Measurements from ENCODE around the gene OR2S2. TPM values are rescaled to one million over a fixed set of nuclear protein-coding genes. Genes with fewer than 3 reads are reported as not detected.
"Not testable (repeated sequence)": the region's sequence is repeated elsewhere in the genome, so short reads cannot be mapped to it uniquely, and the experiment has no call there.

OR2S2 gene
- total RNA-seq, 1 experiment from 2014 or later, result not detected

DNA sequence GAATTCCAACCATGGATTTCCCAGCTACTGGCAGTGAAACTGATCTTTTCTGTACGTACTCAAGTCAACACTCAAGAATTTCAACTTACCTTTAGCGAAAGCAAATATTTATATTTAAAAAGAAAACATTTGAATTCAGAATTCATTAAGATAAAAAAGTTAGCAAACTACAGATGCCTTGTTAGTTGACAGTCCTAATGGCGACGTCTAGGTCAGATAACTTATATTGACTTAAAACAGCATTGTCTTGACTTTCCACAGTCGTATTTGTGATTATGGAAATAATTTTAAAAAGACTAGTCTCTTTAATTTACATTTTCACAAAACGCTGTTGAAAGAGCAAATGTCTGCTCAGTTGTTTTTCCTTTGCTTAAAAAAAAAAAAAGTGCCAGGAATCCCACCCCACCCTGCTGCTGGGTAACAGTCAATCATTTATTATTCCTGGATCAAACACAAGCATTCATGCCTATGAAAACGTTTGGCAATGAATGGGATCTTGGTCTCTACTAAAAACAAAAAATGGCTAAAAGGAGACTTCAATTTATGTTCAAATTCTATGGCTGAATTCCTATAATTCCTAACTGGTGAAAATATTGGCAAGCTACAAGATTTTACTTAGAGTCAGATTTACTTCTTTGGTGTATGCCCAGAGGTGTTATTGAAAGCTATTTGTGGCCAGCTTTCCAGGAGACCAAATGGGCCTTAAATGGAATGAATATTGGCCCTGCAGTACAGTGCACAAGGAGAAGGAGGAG is 22.0 kb downstream of the OR2S2 start (continued):
- TF ChIP-seq, protein P1, sequence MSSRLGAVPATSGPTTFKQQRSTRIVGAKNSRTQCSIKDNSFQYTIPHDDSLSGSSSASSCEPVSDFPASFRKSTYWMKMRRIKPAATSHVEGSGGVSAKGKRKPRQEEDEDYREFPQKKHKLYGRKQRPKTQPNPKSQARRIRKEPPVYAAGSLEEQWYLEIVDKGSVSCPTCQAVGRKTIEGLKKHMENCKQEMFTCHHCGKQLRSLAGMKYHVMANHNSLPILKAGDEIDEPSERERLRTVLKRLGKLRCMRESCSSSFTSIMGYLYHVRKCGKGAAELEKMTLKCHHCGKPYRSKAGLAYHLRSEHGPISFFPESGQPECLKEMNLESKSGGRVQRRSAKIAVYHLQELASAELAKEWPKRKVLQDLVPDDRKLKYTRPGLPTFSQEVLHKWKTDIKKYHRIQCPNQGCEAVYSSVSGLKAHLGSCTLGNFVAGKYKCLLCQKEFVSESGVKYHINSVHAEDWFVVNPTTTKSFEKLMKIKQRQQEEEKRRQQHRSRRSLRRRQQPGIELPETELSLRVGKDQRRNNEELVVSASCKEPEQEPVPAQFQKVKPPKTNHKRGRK (CRISPR knock-in tag; IDR thresholded peaks at IDR 0.05; ENCODE audit: borderline replicate concordance), result no peak

DNA sequence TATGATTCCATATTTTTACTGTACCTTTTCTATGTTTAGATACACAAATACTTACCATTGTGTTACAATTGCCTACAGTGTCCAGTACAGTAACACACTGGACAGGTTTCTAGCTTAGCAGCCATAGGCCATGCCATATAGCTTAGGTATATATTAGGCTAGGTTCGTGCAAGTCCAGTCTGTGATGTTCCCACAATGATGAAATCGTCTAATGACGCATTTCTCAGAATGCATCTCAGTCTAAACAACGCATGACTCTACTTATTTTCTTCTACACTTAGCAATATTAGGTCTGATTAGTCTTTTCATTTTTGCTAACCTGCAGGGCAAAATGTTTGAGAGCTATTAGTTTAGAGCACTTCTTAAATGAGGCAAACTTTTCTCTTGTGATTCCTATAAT is 22.7 kb downstream of the OR2S2 start:
- ATAC-seq (no peak), DNase-seq (ENCODE audit: low spot score) (no peak)
- no peaks in the 10 kb centered on the region for H3K4me1 Mint-ChIP-seq
- H3K27ac Mint-ChIP-seq, result no peak overlapping the region
- peaks cover 8% of the 10 kb centered on the region for H3K9me3 Mint-ChIP-seq
- TF ChIP-seq, protein P2, sequence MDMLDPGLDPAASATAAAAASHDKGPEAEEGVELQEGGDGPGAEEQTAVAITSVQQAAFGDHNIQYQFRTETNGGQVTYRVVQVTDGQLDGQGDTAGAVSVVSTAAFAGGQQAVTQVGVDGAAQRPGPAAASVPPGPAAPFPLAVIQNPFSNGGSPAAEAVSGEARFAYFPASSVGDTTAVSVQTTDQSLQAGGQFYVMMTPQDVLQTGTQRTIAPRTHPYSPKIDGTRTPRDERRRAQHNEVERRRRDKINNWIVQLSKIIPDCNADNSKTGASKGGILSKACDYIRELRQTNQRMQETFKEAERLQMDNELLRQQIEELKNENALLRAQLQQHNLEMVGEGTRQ (CRISPR knock-in tag; IDR thresholded peaks at IDR 0.05), result no peak
- TF ChIP-seq, protein P3, sequence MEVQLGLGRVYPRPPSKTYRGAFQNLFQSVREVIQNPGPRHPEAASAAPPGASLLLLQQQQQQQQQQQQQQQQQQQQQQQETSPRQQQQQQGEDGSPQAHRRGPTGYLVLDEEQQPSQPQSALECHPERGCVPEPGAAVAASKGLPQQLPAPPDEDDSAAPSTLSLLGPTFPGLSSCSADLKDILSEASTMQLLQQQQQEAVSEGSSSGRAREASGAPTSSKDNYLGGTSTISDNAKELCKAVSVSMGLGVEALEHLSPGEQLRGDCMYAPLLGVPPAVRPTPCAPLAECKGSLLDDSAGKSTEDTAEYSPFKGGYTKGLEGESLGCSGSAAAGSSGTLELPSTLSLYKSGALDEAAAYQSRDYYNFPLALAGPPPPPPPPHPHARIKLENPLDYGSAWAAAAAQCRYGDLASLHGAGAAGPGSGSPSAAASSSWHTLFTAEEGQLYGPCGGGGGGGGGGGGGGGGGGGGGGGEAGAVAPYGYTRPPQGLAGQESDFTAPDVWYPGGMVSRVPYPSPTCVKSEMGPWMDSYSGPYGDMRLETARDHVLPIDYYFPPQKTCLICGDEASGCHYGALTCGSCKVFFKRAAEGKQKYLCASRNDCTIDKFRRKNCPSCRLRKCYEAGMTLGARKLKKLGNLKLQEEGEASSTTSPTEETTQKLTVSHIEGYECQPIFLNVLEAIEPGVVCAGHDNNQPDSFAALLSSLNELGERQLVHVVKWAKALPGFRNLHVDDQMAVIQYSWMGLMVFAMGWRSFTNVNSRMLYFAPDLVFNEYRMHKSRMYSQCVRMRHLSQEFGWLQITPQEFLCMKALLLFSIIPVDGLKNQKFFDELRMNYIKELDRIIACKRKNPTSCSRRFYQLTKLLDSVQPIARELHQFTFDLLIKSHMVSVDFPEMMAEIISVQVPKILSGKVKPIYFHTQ (CRISPR knock-in tag; IDR thresholded peaks at IDR 0.05), result no peak
- TF ChIP-seq TP53 (CRISPR knock-in tag; IDR thresholded peaks at IDR 0.05), result no peak
- TF ChIP-seq CBFB (CRISPR knock-in tag; IDR thresholded peaks at IDR 0.05; ENCODE audit: low read depth), result no peak
- no peak for TF ChIP-seq SMAD3 (CRISPR knock-in tag; IDR thresholded peaks at IDR 0.05; ENCODE audit: borderline replicate concordance)
- no peak for TF ChIP-seq KAT7 (CRISPR knock-in tag; IDR thresholded peaks at IDR 0.05; ENCODE audit: borderline replicate concordance)
- ChIA-PET CTCF (interaction anchor here (1.0 to 2.7 kb wide), 3 partner anchors 10 to 145 kb away, joined by 3 to 7 read pairs (median 4); no protein-coding TSS in a partner anchor), POLR2A (no interaction called here)
- H3K36me3 Mint-ChIP-seq, result no peaks in the 10 kb centered on the region
- H3K4me3 Mint-ChIP-seq, result no peak overlapping the region
- peaks cover 17% of the 10 kb centered on the region for H3K27me3 Mint-ChIP-seq (ENCODE audit: low read depth)

DNA sequence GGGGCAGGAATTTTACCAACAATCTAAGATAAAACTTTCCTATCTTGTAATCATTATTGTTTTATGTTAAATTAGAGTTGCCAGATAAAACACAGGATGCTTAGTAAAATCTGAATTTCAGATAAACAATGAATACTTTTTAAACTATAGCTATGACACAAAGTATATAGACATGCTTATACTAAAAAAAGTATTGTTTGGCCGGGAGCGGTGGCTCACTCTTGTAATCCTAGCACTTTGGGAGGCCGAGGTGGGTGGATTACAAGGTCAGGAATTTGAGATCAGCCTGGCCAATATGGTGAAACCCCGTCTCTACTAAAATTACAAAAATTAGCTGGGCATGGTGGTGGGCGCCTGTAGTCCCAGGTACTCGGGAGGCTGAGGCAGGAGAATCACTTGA is 23.9 kb downstream of the OR2S2 start:
- H3K4me1 Mint-ChIP-seq; H3K36me3 Mint-ChIP-seq; H3K27ac Mint-ChIP-seq; CTCF ChIA-PET; DNase-seq (ENCODE audit: low spot score); H3K4me3 Mint-ChIP-seq; H3K9me3 Mint-ChIP-seq; ATAC-seq; POLR2A ChIA-PET: not testable (repeated sequence)
- H3K27me3 Mint-ChIP-seq (ENCODE audit: low read depth), result peaks cover 13% of the 10 kb centered on the region

DNA sequence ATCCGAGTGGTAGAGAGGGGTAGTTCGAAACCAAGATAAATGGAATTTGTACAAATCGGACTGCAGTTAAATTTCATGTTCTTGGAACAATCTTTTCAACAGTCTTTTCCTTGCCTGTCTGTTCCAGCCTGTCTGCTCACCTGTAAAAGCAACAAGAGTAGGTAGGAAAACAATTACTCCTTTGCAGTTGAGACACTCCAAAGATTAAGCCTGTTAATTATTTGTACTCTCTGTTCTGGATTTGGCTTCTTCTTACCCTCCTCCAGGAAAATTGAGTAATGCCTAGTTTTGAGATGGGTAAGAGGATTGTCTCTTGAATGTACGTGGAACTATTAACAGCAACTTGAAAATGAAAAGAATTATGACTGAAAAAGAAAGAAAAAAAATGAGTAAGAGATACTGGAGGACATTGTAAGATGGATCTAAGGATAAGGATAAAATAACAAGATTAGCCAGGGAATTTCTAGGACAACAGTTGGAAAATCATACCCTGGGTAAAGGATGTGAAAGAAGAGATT is 24.3 kb downstream of the OR2S2 start:
- Mint-ChIP-seq H3K36me3 (no peaks in the 10 kb centered on the region), H3K4me1 (no peaks in the 10 kb centered on the region), H3K9me3 (peaks cover 8% of the 10 kb centered on the region), H3K4me3 (no peak overlapping the region), H3K27me3 (ENCODE audit: low read depth) (peaks cover 13% of the 10 kb centered on the region), H3K27ac (no peak overlapping the region)
- ATAC-seq (no peak), DNase-seq (ENCODE audit: low spot score) (no peak)
- no peak for TF ChIP-seq TP53 (CRISPR knock-in tag; IDR thresholded peaks at IDR 0.05)
- TF ChIP-seq ZNF423 (CRISPR knock-in tag; IDR thresholded peaks at IDR 0.05), result no peak
- TF ChIP-seq ZNF263 (CRISPR knock-in tag; IDR thresholded peaks at IDR 0.05; ENCODE audit: low read depth), result no peak
- TF ChIP-seq NR2C2 (CRISPR knock-in tag; IDR thresholded peaks at IDR 0.05), result no peak
- TF ChIP-seq TEAD1 (CRISPR knock-in tag; IDR thresholded peaks at IDR 0.05), result no peak
- TF ChIP-seq, protein P4, sequence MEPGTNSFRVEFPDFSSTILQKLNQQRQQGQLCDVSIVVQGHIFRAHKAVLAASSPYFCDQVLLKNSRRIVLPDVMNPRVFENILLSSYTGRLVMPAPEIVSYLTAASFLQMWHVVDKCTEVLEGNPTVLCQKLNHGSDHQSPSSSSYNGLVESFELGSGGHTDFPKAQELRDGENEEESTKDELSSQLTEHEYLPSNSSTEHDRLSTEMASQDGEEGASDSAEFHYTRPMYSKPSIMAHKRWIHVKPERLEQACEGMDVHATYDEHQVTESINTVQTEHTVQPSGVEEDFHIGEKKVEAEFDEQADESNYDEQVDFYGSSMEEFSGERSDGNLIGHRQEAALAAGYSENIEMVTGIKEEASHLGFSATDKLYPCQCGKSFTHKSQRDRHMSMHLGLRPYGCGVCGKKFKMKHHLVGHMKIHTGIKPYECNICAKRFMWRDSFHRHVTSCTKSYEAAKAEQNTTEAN (CRISPR knock-in tag; IDR thresholded peaks at IDR 0.05), result no peak
- no peak for TF ChIP-seq ZNF416 (CRISPR knock-in tag; IDR thresholded peaks at IDR 0.05)
- no peak for TF ChIP-seq NFYB (CRISPR knock-in tag; conservative IDR thresholded peaks at IDR 0.05; ENCODE audit: low read depth)
- CTCF ChIA-PET, result no interaction called here
- POLR2A ChIA-PET, result no interaction called here

Measured in WTC11 (cell line).